ENCODE results near the gene RTTN.

RTTN gene

GRCh38 chr18:70025580-70025979 lies 179.9 kb downstream of the RTTN start:
- DNase-seq (ENCODE audit: low read depth, low spot score) = no peak

- no peak for DNase-seq (ENCODE audit: low read depth, low spot score)
These were observed 180.7 kb downstream of the RTTN start for GRCh38 chr18:70024829-70025228.

GRCh38 chr18:70024093-70024492 lies 181.4 kb downstream of the RTTN start:
- no peak for DNase-seq (ENCODE audit: low read depth, low spot score)

GRCh38 chr18:70022636-70023035 lies 182.9 kb downstream of the RTTN start:
- DNase-seq (ENCODE audit: low read depth, low spot score) = no peak

- DNase-seq (ENCODE audit: low read depth, low spot score) = no peak
These were observed 184.0 kb downstream of the RTTN start for GRCh38 chr18:70021498-70021897.

DNA sequence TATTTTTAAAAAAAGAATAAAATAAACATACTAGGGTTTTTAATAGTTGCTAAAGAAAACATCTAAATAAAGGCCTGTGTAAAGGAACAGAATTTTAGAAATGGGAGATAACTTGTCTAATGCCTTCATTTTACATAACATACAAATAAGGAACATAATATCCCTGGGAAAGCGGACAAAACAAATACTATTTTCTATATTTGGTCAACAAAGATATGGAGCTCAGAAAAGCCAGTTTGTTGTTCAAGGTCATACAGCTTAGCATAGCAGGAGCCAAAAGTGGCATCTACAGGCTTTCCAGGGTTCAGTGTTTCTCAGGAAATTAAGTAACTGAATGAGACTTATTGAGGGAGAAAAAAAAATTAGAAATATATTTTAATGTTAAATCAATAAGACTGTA lies 184.4 kb downstream of the RTTN start:
- DNase-seq (ENCODE audit: low read depth, low spot score) = no peak

- no peak for DNase-seq (ENCODE audit: low read depth, low spot score)
These were observed 185.5 kb downstream of the RTTN start for GRCh38 chr18:70019991-70020390.

GRCh38 chr18:70019136-70019535 lies 186.4 kb downstream of the RTTN start:
- DNase-seq (ENCODE audit: low read depth, low spot score) = no peak

DNA sequence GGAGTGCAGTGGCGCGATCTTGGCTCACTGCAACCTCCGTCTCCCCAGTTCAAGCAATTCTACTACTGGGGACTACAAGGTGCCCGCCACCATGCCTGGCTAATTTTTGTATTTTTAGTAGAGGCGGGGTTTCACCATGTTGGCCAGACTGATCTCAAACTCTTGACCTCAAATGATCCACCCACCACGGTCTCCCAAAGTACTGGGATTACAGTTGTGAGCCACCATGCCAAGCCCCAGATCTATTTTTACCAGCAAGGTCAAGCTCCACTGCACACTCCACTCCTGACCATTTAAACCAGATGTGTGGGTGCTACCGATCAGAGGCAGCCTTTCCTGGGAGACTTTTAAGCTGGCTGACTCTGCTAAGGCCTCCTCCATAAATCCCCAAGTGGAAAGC lies 190.4 kb downstream of the RTTN start:
- no peak for DNase-seq (ENCODE audit: low read depth, low spot score)

- DNase-seq (ENCODE audit: low read depth, low spot score) = no peak
These were observed 199.9 kb downstream of the RTTN start for GRCh38 chr18:70005580-70005979.

- DNase-seq (ENCODE audit: low read depth, low spot score) = no peak
These were observed 200.8 kb downstream of the RTTN start for GRCh38 chr18:70004696-70005095.

DNA sequence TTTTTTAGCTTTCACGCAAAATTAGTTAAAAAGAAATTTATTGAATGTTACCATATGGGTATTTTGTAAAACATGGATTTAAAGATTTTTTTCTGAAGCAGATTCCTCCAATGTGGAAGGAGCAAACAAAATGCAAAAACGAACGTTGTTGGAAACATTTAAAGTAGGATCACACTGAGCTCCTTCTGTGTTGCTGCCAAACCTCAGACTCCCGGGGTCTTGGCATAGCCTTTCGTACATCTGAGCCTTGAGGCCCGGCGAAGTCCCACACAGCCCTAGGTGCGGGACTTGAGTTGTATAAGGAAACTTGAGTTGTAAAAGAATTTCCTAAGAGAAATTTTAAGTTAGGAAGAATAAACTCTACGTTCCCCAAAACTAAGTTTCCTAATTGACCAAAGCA lies 205.8 kb downstream of the RTTN start:
- peak; percentile 46 for DNase-seq (ENCODE audit: low read depth, low spot score)

DNA sequence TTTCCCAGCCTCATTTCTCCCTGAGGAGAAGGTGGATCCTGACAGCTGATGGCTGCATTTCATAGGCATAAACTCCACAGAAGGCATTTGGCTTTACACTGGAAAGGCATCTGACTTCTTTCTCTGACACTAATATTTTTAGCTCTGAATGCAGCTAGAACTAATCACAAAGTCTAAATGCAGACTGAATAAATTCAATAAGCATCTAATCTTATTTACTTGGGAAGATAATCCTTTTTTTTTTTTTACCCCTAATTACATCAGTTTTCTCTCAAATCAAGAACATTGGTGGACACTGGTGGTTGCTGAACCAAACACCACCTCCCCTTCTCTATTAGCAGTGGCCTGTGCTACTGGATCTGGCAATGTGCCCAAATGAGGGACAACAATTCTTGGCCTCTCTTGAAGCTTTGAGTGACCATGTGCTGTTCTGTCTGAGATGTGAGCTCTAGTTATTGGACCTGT lies 206.9 kb downstream of the RTTN start:
- no peak for DNase-seq (ENCODE audit: low read depth, low spot score)

DNA sequence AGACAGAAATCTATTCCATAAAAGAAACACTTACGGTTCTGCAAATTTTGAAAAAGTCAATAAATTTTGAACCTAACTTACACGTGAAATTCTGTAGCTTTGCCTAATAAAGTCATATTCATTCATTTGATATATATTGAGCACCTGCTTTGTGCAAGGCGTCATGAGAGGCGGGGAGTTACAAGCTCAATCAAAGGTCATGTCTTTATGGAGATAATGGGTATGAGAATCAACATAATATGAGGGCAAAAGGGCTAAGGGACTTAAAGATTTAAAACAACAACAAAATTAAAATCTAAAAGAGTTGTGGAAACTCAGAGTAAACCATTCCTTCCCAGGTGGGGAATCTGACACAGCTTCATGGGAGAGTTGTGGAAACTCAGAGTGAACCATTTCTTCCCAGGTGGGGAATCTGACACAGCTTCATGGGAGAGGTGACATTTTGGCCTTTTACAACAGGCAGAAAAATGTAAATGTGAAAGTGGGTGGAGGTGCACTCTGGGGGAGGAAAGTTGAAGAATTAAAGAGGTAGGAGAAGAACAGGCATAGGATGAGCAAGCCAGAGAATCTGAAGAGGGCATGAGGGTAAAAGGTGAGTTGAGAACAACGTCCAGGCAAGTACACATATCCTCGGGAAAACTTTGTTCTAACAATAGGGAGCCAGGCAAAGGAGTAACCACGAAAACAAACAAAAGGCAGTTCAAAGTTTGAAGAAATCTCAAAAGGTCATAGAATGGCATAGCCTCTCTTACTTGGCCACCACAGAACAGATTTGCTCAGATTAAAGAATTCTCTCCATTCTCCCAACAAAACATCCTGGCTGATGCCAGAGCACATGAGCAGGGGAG lies 208.3 kb downstream of the RTTN start:
- DNase-seq (ENCODE audit: low read depth, low spot score) = no peak

DNA sequence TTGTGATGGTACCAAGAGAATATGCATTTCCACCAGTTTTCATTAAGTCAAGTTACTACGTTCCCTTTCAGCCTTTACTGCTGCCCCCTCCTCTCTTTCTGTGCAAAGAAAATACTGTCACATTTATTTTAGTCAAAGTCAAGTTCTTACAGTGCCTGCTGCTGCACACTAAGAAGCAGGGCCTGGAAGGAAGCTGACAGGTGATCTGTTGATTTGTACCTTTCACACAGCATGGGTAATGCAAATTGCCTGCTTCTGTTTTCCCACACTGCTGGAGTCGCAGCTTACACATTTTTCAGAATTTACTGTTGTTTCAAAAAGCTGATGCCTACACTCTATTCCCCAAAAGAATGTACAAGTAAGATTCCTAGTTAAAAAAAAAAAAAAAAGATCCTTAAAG lies 209.1 kb downstream of the RTTN start:
- DNase-seq (ENCODE audit: low read depth, low spot score) = no peak

DNA sequence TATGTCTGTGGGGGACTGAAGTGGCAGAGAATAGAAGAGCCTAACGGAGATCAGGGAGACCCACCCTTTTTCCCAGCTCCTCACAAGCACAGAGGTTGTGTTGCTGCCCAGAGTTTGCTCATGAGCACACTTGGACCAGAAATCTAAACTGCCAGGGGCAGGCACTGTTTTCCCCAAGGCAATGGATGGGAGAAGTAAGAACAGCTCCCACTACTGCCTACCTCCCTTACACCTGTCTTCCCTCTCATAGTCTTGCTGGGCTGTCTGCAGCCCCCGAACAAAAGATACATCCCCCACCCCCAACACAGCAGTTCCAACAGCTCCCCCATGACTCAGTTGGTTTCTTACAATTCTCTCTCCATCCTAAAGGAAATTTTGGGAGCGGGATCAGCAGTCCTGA lies 209.7 kb downstream of the RTTN start:
- no peak for DNase-seq (ENCODE audit: low read depth, low spot score)

DNA sequence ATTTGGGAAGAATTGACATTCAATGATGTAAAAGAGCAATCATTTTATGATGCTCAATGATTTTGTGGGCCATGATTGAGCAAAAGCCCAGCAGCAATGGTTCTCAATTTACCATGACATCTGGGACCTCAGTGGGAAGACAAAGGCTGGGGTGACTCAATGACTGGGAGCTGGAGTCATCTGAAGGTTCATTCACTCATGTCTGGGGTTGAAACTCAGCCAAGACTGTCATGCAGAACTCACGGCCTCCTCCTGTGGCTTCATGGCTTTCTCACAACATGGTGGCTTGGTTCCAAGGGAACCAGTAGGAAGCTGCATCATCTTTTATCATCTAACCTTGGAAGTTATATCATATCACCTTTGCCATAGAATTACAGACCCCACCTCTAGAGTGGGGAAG lies 212.7 kb downstream of the RTTN start:
- no peak for DNase-seq (ENCODE audit: low read depth, low spot score)

- DNase-seq (ENCODE audit: low read depth, low spot score) = no peak
These were observed 217.6 kb downstream of the RTTN start for GRCh38 chr18:69987870-69988269.

GRCh38 chr18:69985239-69985638 lies 220.2 kb downstream of the RTTN start:
- no peak for DNase-seq (ENCODE audit: low read depth, low spot score)

GRCh38 chr18:69982417-69982816 lies 223.1 kb downstream of the RTTN start:
- DNase-seq (ENCODE audit: low read depth, low spot score) = no peak

DNA sequence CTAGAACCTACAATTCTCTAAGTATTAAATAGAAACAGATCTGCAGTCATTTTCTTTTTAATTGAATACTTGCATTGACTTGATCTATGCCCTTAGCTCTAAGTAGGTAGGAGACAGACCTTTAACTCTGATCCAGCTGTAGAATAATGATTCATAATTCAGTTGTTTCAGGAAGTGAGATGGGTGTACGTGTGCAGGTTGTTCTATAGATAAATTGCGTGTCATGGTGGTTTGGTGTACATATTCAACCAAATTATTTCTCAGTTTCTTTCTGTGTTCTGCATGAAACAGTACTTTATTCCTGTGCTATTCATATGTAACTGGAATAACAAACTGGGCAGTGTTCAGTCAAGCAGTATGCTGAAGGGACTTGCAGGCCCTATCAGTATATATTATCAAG lies 223.5 kb downstream of the RTTN start:
- DNase-seq (ENCODE audit: low read depth, low spot score) = no peak

DNA sequence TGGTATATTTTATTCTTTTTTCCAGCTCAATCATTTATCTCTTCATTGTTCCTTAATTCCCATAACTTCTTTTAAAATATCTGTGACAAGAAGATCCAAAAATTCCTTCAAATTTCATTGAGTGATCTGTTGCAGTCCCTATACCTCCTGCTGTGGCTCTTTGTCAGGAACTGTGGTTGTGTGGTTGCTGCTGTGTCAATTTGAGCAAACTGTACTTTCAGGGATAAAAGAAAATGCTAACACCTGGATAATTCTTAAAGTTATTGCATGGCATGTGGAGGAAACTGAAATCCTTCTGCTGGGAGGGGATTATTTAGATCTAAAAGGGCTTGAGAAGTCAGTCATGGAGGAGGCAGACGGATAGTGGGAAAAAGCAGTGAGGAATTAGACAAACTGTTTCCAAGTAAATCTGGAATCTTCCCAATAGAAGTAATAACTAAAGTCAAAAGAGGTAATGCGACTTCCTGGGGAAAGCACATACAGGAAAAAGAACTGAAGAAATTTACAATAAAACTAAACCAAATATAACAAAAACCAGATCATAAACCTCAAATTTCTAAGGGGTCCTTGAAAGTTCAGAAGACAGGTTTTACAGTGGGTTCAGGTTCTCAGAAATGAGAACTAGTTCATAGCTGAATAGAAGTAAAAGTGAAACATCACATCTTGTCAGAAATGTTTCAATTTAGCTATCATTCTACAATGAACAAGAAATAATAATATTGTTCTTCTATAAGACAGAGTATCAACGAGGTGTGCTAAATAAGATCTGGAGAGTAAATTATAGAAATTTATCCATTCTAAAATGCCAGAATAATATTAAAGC lies 224.3 kb downstream of the RTTN start:
- no peak for DNase-seq (ENCODE audit: low read depth, low spot score)

- no peak for DNase-seq (ENCODE audit: low read depth, low spot score)
These were observed 225.0 kb downstream of the RTTN start for GRCh38 chr18:69980509-69980908.
